HG03520 (cell line): ENCODE data around the gene KLRB1.
"Not testable (repeated sequence)": the region's sequence is repeated elsewhere in the genome, so short reads cannot be mapped to it uniquely, and the experiment has no call there.

Source experiments
- ATAC-seq: cut with Tn5 transposase; IDR thresholded peaks from one replicate; pipeline ENCODE4 v1.9.1; 2021; ENCODE audit warnings: mild to moderate bottlenecking, moderate library complexity; ENCODE audit not compliant: unreplicated experiment

The KLRB1 gene

GRCh38 chr12:9625019-9625418 is 17.3 kb upstream of the KLRB1 start:
- no peak for ATAC-seq

GRCh38 chr12:9619411-9620179 is 11.9 kb upstream of the KLRB1 start:
- ATAC-seq, result no peak

GRCh38 chr12:9618906-9619305 is 11.2 kb upstream of the KLRB1 start:
- ATAC-seq, result not testable (repeated sequence)

GRCh38 chr12:9617124-9617523 is 9.4 kb upstream of the KLRB1 start:
- ATAC-seq, result no peak

GRCh38 chr12:9615420-9616136 is 7.9 kb upstream of the KLRB1 start:
- ATAC-seq, result peak; percentile 68

- not testable (repeated sequence) for ATAC-seq
These were observed 2.9 kb upstream of the KLRB1 start for GRCh38 chr12:9610606-9611005.

- ATAC-seq, result no peak
These were observed 862 bp downstream of the KLRB1 start for GRCh38 chr12:9606736-9607372.

- no peak for ATAC-seq
These were observed 1.5 kb downstream of the KLRB1 start for GRCh38 chr12:9606247-9606646.

- ATAC-seq, result no peak
These were observed 2.2 kb downstream of the KLRB1 start for GRCh38 chr12:9605483-9605882.

GRCh38 chr12:9604287-9604686 is 3.4 kb downstream of the KLRB1 start:
- ATAC-seq, result no peak

- ATAC-seq, result not testable (repeated sequence)
These were observed 7.3 kb downstream of the KLRB1 start for GRCh38 chr12:9600426-9600825.

GRCh38 chr12:9598363-9598762 is 9.4 kb downstream of the KLRB1 start:
- ATAC-seq, result no peak

GRCh38 chr12:9597365-9597764 is 10.4 kb downstream of the KLRB1 start:
- ATAC-seq, result no peak

GRCh38 chr12:9590441-9590840 is 17.3 kb downstream of the KLRB1 start:
- no peak for ATAC-seq

GRCh38 chr12:9588749-9589148 is 19.0 kb downstream of the KLRB1 start:
- ATAC-seq, result no peak

- no peak for ATAC-seq
These were observed 19.6 kb downstream of the KLRB1 start for GRCh38 chr12:9587987-9588600.

GRCh38 chr12:9577729-9578128 is 30.0 kb downstream of the KLRB1 start:
- ATAC-seq, result not testable (repeated sequence)

- not testable (repeated sequence) for ATAC-seq
These were observed 40.6 kb downstream of the KLRB1 start for GRCh38 chr12:9567151-9567550.

- ATAC-seq, result not testable (repeated sequence)
These were observed 41.6 kb downstream of the KLRB1 start for GRCh38 chr12:9566113-9566512.

GRCh38 chr12:9564418-9564817 is 43.3 kb downstream of the KLRB1 start:
- not testable (repeated sequence) for ATAC-seq

GRCh38 chr12:9562841-9563453 is 44.8 kb downstream of the KLRB1 start:
- ATAC-seq, result not testable (repeated sequence)
